Activated T-cell treated with anti-CD3 and anti-CD28 coated beads, Interleukin-2, amount 50 U/mL, for 72 hours (primary cell): Measurements from ENCODE around the gene EFEMP1. TPM values are rescaled to one million over a fixed set of nuclear protein-coding genes. Genes with fewer than 3 reads are reported as not detected.
A peak's percentile ranks its signal among the peaks of the same experiment; 100 is the strongest.

Experiments used
- ATAC-seq, 2 donors: fragments of 150-1000 bp; cut with Tn5 transposase; replicated peaks in 1 of 2; 2 replicates each; pipeline ENCODE4 v1.10.0; 2021; ENCODE audit warnings: moderate library complexity in 2 of 2, mild to moderate bottlenecking in 1 of 2
- DNase-seq, 2 donors: peaks; one replicate each; pipeline ENCODE4 v3.0.0; 2021 to 2022; ENCODE audit warnings: mixed read lengths in 1 of 2
- H3K27ac Mint-ChIP-seq: one replicate; pipeline ENCODE4 v1.8.0; 2022; ENCODE audit warnings: mild to moderate bottlenecking, moderate library complexity, mixed read lengths
- H3K27me3 Mint-ChIP-seq: one replicate; pipeline ENCODE4 v1.8.0; 2022; ENCODE audit warnings: low read depth, mixed read lengths
- H3K36me3 Mint-ChIP-seq, 2 donors: one replicate each; pipeline ENCODE4 v1.8.0; 2022; ENCODE audit warnings: mixed read lengths in 2 of 2, mild to moderate bottlenecking in 1 of 2; ENCODE audit not compliant: insufficient read depth in 2 of 2
- H3K4me1 Mint-ChIP-seq: one replicate; pipeline ENCODE4 v1.8.0; 2022; ENCODE audit warnings: low read depth, mixed read lengths
- H3K4me3 Mint-ChIP-seq, 2 donors: one replicate each; pipeline ENCODE4 v1.8.0; 2022; ENCODE audit warnings: mild to moderate bottlenecking in 2 of 2, mixed read lengths in 2 of 2, moderate library complexity in 2 of 2
- H3K9me3 Mint-ChIP-seq, 2 donors: one replicate each; pipeline ENCODE4 v1.8.0; 2022; ENCODE audit warnings: mixed read lengths in 2 of 2
- total RNA-seq, 2 donors: library from RNA; stranded (reverse); gene quantifications; one replicate each; pipeline ENCODE4 v1.2.3, GENCODE V29; 2022

EFEMP1 gene
- total RNA-seq, 2 donors from 2014 or later, result not detected

GRCh38 chr2:55902429-55902828 is 21.2 kb downstream of the EFEMP1 start:
- DNase-seq, result no peak
- Mint-ChIP-seq H3K36me3 (no peaks in the 10 kb centered on the region), H3K9me3 (peaks cover 0 to 2% of the 10 kb centered on the region in 2 donors), H3K4me1 (no peaks in the 10 kb centered on the region), H3K27me3 (no peaks in the 10 kb centered on the region), H3K4me3 (no peak overlapping the region), H3K27ac (no peak overlapping the region)
- ATAC-seq, result no peak

- DNase-seq, result no peak
- no peak for ATAC-seq
- peaks cover 0 to 2% of the 10 kb centered on the region in 2 donors for H3K9me3 Mint-ChIP-seq
- no peaks in the 10 kb centered on the region for H3K4me1 Mint-ChIP-seq
- H3K27me3 Mint-ChIP-seq, result no peaks in the 10 kb centered on the region
- H3K4me3 Mint-ChIP-seq, result no peak overlapping the region
- no peak overlapping the region for H3K27ac Mint-ChIP-seq
- H3K36me3 Mint-ChIP-seq, result no peaks in the 10 kb centered on the region
These were observed 21.6 kb downstream of the EFEMP1 start for GRCh38 chr2:55901941-55902340.

GRCh38 chr2:55901322-55901721 is 22.3 kb downstream of the EFEMP1 start:
- no peak overlapping the region for H3K27ac Mint-ChIP-seq
- H3K27me3 Mint-ChIP-seq, result no peaks in the 10 kb centered on the region
- DNase-seq (no peak), ATAC-seq (no peak)
- H3K36me3 Mint-ChIP-seq, result no peaks in the 10 kb centered on the region
- no peaks in the 10 kb centered on the region for H3K4me1 Mint-ChIP-seq
- H3K4me3 Mint-ChIP-seq, result no peak overlapping the region
- H3K9me3 Mint-ChIP-seq, result peaks cover 0 to 3% of the 10 kb centered on the region in 2 donors

GRCh38 chr2:55899881-55900280 is 23.7 kb downstream of the EFEMP1 start:
- Mint-ChIP-seq H3K36me3 (no peaks in the 10 kb centered on the region), H3K9me3 (peaks cover 0 to 3% of the 10 kb centered on the region in 2 donors), H3K4me1 (no peaks in the 10 kb centered on the region), H3K4me3 (no peak overlapping the region), H3K27me3 (no peaks in the 10 kb centered on the region), H3K27ac (no peak overlapping the region)
- ATAC-seq (no peak), DNase-seq (no peak)

GRCh38 chr2:55898386-55899040 is 25.1 kb downstream of the EFEMP1 start:
- no peak overlapping the region for H3K27ac Mint-ChIP-seq
- H3K4me3 Mint-ChIP-seq, result no peak overlapping the region
- ATAC-seq (no peak), DNase-seq (no peak)
- H3K9me3 Mint-ChIP-seq, result peaks cover 0 to 3% of the 10 kb centered on the region in 2 donors
- no peaks in the 10 kb centered on the region for H3K27me3 Mint-ChIP-seq
- no peaks in the 10 kb centered on the region for H3K4me1 Mint-ChIP-seq
- no peaks in the 10 kb centered on the region for H3K36me3 Mint-ChIP-seq

DNA sequence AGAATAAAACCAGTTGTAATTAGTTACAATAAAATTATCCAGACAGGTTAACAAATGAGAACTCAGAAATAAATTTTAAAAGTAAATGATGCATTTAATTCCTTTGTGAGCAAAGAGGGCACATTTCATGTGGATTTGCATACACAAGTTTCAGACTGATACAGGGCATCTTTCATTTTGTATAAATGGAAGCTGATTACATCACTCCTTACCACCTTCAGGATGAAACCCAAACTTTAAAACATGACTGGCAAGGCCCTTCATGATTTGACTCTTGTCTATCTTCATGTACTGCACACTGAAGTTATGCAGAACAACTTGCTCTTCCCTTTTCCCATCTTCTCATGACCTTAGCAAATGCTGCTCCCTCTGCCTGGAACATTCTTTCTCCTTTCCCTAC is 26.9 kb downstream of the EFEMP1 start:
- DNase-seq (no peak), ATAC-seq (no peak)
- H3K36me3 Mint-ChIP-seq, result no peaks in the 10 kb centered on the region
- no peaks in the 10 kb centered on the region for H3K4me1 Mint-ChIP-seq
- no peaks in the 10 kb centered on the region for H3K27me3 Mint-ChIP-seq
- H3K9me3 Mint-ChIP-seq, result peaks cover 0 to 3% of the 10 kb centered on the region in 2 donors
- H3K4me3 Mint-ChIP-seq, result no peak overlapping the region
- no peak overlapping the region for H3K27ac Mint-ChIP-seq

GRCh38 chr2:55894720-55895119 is 28.9 kb downstream of the EFEMP1 start:
- H3K27me3 Mint-ChIP-seq, result no peaks in the 10 kb centered on the region
- ATAC-seq, result no peak
- no peak overlapping the region for H3K27ac Mint-ChIP-seq
- H3K4me3 Mint-ChIP-seq, result no peak overlapping the region
- no peaks in the 10 kb centered on the region for H3K4me1 Mint-ChIP-seq
- no peak for DNase-seq
- H3K36me3 Mint-ChIP-seq, result no peaks in the 10 kb centered on the region
- peaks cover 0 to 1% of the 10 kb centered on the region in 2 donors for H3K9me3 Mint-ChIP-seq

DNA sequence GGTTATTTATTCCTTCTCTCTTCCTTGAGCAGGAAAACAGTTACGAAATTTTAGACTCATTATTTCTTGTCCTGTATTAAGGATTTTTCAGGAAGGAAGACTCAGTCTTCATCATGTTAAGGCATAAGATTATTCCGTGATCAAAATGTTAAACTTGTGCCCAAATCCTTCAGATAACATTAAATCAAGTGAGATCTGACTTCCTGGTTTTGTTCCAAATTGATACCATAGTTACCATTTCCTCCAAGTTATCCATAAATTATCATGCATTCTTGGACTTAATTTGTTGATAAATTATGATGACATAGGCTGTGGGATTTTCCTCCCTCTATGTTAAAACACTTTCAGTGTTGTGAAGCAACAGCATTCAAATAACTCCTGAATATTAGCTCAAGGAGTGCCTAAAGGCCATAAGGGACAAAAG is 31.9 kb downstream of the EFEMP1 start:
- Mint-ChIP-seq H3K27ac (no peak overlapping the region), H3K4me1 (no peaks in the 10 kb centered on the region)

DNA sequence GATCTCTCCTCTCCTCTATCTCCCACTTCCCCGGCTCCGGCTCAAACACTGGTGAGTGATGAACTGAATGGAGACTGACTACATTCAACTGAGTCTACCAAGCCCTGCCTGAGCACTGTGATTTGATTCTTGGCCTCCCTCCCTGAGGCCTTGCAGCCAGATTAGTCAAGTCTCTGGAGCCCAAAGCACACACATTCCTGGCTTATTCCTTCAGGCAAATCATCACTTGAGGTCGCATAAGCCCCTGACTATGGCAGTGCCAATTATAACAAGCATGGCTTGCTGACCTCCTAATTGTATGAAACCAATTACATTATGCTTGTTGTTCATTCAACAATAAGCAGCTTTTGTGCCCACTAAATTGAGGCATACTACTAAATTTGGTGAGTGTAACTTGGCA is 34.6 kb downstream of the EFEMP1 start:
- DNase-seq (no peak), ATAC-seq (no peak)
- Mint-ChIP-seq H3K4me1 (no peaks in the 10 kb centered on the region), H3K4me3 (no peak overlapping the region), H3K27ac (no peak overlapping the region), H3K36me3 (no peaks in the 10 kb centered on the region), H3K27me3 (no peaks in the 10 kb centered on the region), H3K9me3 (no peaks in the 10 kb centered on the region)

More for the DNA sequence above, 31.9 kb downstream of the EFEMP1 start:
- no peaks in the 10 kb centered on the region for H3K27me3 Mint-ChIP-seq
- no peak for ATAC-seq
- no peak overlapping the region for H3K4me3 Mint-ChIP-seq
- no peaks in the 10 kb centered on the region for H3K36me3 Mint-ChIP-seq
- DNase-seq, result no peak
- no peaks in the 10 kb centered on the region for H3K9me3 Mint-ChIP-seq

DNA sequence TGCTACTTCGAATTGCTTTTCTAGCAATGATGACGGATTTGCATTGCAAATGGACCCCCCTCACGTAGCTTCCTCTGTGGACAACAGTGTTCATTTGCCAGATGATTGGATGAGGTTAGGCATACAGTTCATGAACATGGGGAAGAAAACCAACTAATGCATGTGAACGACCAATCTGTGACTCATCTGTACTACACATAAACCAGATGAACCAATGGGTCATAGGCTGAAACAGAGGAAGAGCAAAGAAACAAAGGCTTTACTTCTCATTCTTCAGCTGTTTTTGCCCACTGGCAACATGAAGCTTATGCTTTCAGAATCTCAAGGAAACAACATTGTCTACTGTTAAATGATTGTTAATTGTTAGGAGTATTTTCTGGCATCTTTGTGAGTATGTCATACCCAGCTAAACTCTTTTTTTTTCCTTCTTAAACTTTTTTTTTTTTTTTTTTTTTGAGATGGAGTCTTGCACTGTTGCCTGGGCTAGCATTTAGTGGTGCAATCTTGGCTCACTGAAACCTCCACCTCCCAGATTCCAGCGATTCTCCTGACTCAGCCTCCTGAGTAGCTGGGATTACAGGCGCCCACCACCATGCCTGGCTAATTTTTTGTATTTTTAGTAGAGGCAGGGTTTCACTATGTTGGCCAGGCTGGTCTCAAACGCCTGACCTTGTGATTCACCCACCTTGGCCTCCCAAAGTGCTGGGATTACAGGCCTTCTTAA is 35.5 kb downstream of the EFEMP1 start:
- H3K4me3 Mint-ChIP-seq, result no peak overlapping the region
- H3K27me3 Mint-ChIP-seq, result no peaks in the 10 kb centered on the region
- H3K36me3 Mint-ChIP-seq, result no peaks in the 10 kb centered on the region
- no peak for ATAC-seq
- DNase-seq, result no peak
- no peaks in the 10 kb centered on the region for H3K9me3 Mint-ChIP-seq
- H3K4me1 Mint-ChIP-seq, result no peaks in the 10 kb centered on the region
- no peak overlapping the region for H3K27ac Mint-ChIP-seq

DNA sequence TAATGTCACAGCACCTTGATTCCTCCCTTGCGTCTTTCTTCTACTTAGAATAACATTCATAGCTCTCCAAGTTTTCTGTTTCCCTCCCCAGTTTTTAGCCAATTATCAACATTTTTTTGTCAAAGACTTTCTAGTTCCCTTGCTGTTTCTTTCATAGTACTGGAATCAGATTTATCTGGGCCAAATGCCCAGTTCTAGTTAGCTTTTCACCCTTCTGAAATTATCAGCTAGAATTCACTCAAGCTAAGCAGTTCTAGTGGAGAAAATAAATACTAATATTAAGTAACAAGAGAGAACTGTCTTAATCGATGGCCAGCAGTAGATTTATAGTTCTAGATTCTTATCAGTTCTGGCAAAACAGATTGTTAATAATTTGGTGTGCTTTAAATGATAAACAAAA is 36.2 kb downstream of the EFEMP1 start:
- no peaks in the 10 kb centered on the region for H3K36me3 Mint-ChIP-seq
- H3K27ac Mint-ChIP-seq, result peak overlapping the region; percentile 35
- no peak overlapping the region for H3K4me3 Mint-ChIP-seq
- H3K4me1 Mint-ChIP-seq, result no peaks in the 10 kb centered on the region
- no peak for DNase-seq
- no peak for ATAC-seq
- H3K27me3 Mint-ChIP-seq, result no peaks in the 10 kb centered on the region
- H3K9me3 Mint-ChIP-seq, result no peaks in the 10 kb centered on the region

DNA sequence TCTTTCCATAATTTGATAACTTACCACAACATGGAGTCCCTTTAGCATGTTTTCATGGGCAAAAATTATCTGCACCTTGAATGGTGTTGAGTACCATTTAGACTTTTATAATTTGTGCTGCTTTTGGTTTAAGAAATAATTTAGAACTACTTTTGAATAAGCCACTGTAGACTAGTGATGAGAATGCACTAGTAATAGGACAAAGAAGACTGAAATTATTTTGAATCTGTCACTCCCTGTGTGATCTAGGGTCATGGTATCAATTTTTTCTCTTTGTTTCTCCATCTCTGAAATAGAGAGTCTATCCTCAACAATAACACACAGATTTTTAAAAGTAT is 37.7 kb downstream of the EFEMP1 start:
- Mint-ChIP-seq H3K36me3 (no peaks in the 10 kb centered on the region), H3K4me3 (no peak overlapping the region), H3K27ac (no peak overlapping the region), H3K27me3 (no peaks in the 10 kb centered on the region), H3K9me3 (no peaks in the 10 kb centered on the region), H3K4me1 (no peaks in the 10 kb centered on the region)
- DNase-seq (no peak), ATAC-seq (no peak)

DNA sequence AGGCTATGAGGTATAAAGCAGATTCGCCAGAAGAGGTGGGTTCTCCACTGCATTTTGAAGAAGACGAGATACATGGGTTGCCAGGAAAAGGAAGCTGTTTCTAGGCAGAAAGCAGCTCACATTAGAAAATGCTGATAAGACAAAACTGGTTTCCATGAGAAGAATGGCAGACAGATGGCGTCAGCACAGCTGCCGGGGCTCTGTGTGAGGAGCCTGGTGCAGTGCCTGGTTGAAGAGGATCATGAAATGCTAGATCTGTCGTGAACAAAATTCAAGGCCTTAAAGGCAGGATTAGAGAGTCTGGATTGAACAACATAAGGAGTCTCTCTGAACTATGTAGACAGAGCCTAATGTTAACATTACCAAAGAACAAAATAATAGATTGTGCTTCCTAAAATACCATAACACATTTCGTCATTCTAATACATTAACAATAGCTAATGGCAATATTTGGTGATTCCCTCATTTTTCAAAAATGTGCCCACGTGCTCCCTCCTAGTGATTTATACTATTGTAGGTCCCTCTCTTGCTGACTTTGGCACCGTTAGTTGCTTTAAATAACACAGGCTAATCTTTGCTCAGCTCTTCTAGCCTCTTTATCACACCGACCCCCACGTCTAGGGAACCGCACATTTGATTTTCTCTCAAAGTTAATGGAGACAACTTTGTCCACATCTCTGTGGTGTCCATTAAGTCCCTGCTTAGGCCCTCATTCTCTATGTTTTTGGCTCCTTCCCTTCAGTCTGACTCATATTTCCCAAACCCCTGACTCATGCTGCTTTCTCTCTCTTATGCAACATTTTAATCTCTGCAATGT is 38.2 kb downstream of the EFEMP1 start:
- Mint-ChIP-seq H3K9me3 (no peaks in the 10 kb centered on the region), H3K4me3 (no peak overlapping the region), H3K27ac (no peak overlapping the region), H3K36me3 (no peaks in the 10 kb centered on the region), H3K27me3 (no peaks in the 10 kb centered on the region), H3K4me1 (no peaks in the 10 kb centered on the region)
- no peak for ATAC-seq
- DNase-seq, result no peak
